ENCODE data around the gene PLD2.

Gene PLD2

DNA sequence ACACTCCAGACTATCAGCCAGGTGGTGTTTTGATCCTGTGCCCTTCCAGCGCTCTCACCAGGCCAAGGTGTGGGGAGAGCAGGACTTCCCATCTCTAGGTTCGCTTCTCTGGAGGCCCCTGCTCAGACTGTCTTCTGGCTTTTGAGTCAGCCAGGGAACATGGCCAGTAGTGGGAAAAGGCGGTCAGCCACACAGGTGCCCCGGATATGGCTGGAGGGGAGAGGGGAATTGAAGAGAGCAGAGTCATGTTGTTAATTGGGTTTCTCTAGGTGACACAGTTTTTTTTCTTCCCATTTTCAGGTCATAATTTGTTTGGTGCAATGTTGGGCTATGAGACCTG lies 27.7 kb downstream of the PLD2 start:
- H3K9ac ChIP-seq, result no peak overlapping the region
- H3K36me3 ChIP-seq (ENCODE audit: control insufficient read depth, insufficient read depth, low read length), result no peaks in the 10 kb centered on the region
- peak overlapping the region; percentile 64 for H3K4me3 ChIP-seq (ENCODE audit: low read depth, low read length)
- peak overlapping the region; percentile 72 for H3K27ac ChIP-seq
- peak overlapping the region; percentile 93 for H3K4me2 ChIP-seq (ENCODE audit: low read length)
- H3K79me2 ChIP-seq, result peaks cover 37% of the 10 kb centered on the region
- peaks cover 10% of the 10 kb centered on the region for H3K4me1 ChIP-seq
- TF ChIP-seq, protein P1, sequence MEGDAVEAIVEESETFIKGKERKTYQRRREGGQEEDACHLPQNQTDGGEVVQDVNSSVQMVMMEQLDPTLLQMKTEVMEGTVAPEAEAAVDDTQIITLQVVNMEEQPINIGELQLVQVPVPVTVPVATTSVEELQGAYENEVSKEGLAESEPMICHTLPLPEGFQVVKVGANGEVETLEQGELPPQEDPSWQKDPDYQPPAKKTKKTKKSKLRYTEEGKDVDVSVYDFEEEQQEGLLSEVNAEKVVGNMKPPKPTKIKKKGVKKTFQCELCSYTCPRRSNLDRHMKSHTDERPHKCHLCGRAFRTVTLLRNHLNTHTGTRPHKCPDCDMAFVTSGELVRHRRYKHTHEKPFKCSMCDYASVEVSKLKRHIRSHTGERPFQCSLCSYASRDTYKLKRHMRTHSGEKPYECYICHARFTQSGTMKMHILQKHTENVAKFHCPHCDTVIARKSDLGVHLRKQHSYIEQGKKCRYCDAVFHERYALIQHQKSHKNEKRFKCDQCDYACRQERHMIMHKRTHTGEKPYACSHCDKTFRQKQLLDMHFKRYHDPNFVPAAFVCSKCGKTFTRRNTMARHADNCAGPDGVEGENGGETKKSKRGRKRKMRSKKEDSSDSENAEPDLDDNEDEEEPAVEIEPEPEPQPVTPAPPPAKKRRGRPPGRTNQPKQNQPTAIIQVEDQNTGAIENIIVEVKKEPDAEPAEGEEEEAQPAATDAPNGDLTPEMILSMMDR (IDR thresholded peaks at IDR 0.05), result no peak
- no peak overlapping the region for H2AFZ ChIP-seq
- H3K9me3 ChIP-seq (ENCODE audit: control insufficient read depth, low read length), result no peaks in the 10 kb centered on the region
- no peaks in the 10 kb centered on the region for H3K27me3 ChIP-seq (ENCODE audit: control insufficient read depth, insufficient read depth, low read length)

DNA sequence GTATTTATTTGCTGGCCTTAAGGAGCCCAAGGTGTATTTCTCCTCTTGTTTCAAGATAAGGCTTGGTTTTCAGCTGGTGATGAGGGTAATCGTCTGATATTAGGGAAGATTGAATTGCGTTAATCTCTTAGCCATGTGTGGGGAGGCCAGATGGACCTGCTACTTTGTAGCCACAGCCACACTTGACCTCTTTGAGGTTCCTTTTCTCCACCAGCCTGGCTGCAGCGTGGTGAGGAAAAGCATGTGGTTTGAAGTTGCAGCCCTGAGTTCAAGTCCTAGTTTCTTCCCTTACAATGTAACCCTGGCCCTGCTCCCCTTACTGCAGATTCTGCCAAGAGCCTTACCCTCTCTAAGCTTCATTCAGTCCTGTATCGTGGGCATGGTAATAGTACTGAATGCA lies 29.3 kb downstream of the PLD2 start:
- H3K27me3 ChIP-seq (ENCODE audit: control insufficient read depth, insufficient read depth, low read length), result no peaks in the 10 kb centered on the region
- H3K4me3 ChIP-seq (ENCODE audit: low read depth, low read length), result no peak overlapping the region
- no peaks in the 10 kb centered on the region for H3K9me3 ChIP-seq (ENCODE audit: control insufficient read depth, low read length)
- no peak overlapping the region for H2AFZ ChIP-seq
- H3K4me1 ChIP-seq, result peaks cover 10% of the 10 kb centered on the region
- peaks cover 49% of the 10 kb centered on the region for H3K79me2 ChIP-seq
- no peak overlapping the region for H3K4me2 ChIP-seq (ENCODE audit: low read length)
- TF ChIP-seq, protein P1 (IDR thresholded peaks at IDR 0.05), result no peak
- no peak overlapping the region for H3K9ac ChIP-seq
- H3K27ac ChIP-seq, result peak overlapping the region; percentile 5
- no peaks in the 10 kb centered on the region for H3K36me3 ChIP-seq (ENCODE audit: control insufficient read depth, insufficient read depth, low read length)

DNA sequence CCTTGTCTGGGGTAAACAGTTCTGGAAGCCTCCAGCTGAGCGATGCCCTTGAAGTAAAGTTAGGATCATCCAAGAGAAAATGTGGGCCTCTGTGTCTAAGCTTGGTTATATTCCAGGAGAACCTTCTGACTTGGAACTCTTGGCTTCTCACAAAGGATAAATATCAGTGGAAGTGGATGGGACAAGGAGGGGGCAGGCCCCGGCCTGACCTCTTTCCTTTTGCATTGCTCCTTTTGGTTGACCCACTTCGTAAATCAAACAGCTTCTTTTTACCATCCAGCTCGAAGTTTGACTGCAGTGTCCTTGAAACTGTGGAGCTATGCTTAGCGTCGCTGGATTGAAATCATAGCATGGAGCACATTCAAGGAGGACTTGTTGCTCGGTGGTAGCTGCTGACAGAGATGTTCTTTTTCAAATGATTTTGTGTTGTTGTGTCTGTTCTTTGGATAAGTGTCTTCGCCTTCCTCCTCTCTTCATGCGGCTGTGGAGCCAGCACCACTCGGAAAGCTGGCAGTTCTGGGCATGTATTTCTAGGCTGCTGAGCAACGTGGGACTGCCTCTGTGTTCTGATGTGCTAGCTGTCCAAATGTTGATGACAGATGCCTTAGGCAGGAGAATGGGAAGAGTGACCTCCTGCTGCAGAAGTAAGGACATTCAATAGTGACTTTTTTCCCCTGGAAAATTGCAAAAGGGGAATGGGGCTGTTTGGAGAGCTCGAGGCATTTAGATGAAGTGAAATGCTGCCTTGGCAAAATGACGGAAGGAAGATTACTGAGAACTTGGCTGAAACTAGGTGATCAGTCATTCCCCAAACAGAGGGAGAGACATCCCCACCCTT lies 30.7 kb downstream of the PLD2 start:
- no peak overlapping the region for H3K4me3 ChIP-seq (ENCODE audit: low read depth, low read length)
- no peaks in the 10 kb centered on the region for H3K27me3 ChIP-seq (ENCODE audit: control insufficient read depth, insufficient read depth, low read length)
- H3K79me2 ChIP-seq, result peaks cover 57% of the 10 kb centered on the region
- H3K27ac ChIP-seq, result no peak overlapping the region
- peak overlapping the region; percentile 46 for H3K4me2 ChIP-seq (ENCODE audit: low read length)
- peaks cover 10% of the 10 kb centered on the region for H3K4me1 ChIP-seq
- H3K36me3 ChIP-seq (ENCODE audit: control insufficient read depth, insufficient read depth, low read length), result no peaks in the 10 kb centered on the region
- no peak overlapping the region for H2AFZ ChIP-seq
- H3K9ac ChIP-seq, result no peak overlapping the region
- no peaks in the 10 kb centered on the region for H3K9me3 ChIP-seq (ENCODE audit: control insufficient read depth, low read length)
- TF ChIP-seq, protein P1 (IDR thresholded peaks at IDR 0.05), result no peak

DNA sequence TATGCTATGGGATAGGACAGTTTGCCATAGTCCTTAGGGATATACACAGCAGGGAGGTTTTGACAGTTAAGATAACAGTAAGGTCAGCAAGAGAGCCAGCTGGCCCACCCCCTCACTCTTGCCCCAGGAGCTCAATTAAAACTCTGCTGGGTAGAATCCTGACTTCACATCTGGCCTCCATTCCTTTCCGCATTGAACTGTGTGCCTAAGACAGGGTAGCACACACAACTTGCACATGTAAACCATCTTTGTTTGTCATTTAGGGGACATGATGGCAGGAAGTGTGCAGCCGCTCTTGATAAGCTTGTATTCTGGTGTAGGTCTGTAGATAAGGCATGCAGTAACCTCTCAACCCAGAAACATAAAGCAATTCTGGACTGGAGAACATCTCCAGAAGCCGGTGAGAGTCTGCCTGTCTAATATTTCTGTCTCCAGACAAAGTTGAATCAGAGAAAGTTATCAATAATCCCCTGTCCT lies 31.4 kb downstream of the PLD2 start:
- Histone ChIP-seq H3K27me3 (ENCODE audit: control insufficient read depth, insufficient read depth, low read length) (no peaks in the 10 kb centered on the region), H2AFZ (no peak overlapping the region), H3K4me3 (ENCODE audit: low read depth, low read length) (no peak overlapping the region), H3K36me3 (ENCODE audit: control insufficient read depth, insufficient read depth, low read length) (no peaks in the 10 kb centered on the region), H3K27ac (no peak overlapping the region), H3K79me2 (peaks cover 61% of the 10 kb centered on the region), H3K9me3 (ENCODE audit: control insufficient read depth, low read length) (no peaks in the 10 kb centered on the region), H3K4me2 (ENCODE audit: low read length) (no peak overlapping the region), H3K9ac (no peak overlapping the region), H3K4me1 (peaks cover 10% of the 10 kb centered on the region)
- TF ChIP-seq, protein P1 (IDR thresholded peaks at IDR 0.05), result no peak

DNA sequence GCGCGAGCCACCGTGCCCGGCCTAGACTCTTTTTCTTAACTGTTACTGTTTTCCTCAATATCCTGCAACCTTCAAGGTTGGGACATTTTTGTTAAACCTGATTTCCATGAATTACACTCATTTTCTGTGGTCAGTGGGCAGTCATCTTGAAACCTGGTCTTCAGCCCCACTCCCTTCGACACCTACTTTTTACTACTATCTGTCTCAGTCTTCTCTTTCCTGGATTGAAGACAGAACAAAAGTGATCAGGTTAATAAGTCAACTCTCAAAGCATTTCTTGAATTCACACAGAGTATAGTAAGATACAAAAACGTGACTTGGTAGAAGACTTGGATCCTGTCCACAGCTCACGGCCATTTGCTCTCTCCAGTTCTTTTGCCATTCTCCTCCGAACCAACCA lies 32.3 kb downstream of the PLD2 start:
- Histone ChIP-seq H3K27ac (no peak overlapping the region), H3K9ac (no peak overlapping the region), H3K79me2 (peaks cover 62% of the 10 kb centered on the region), H3K4me1 (peaks cover 7% of the 10 kb centered on the region), H3K4me3 (ENCODE audit: low read depth, low read length) (no peak overlapping the region), H3K9me3 (ENCODE audit: control insufficient read depth, low read length) (no peaks in the 10 kb centered on the region), H3K4me2 (ENCODE audit: low read length) (no peak overlapping the region), H3K36me3 (ENCODE audit: control insufficient read depth, insufficient read depth, low read length) (no peaks in the 10 kb centered on the region), H3K27me3 (ENCODE audit: control insufficient read depth, insufficient read depth, low read length) (no peaks in the 10 kb centered on the region), H2AFZ (no peak overlapping the region)
- TF ChIP-seq, protein P1 (IDR thresholded peaks at IDR 0.05), result no peak
